ENCODE results near the gene TMEM229B. TPM values are rescaled to one million over a fixed set of nuclear protein-coding genes. Genes with fewer than 3 reads are reported as not detected.

Gene TMEM229B
- polyA plus RNA-seq, 1 of the 3 experiments (the other 2 are of a cell fraction), result 0.16 TPM

GRCh38 chr14:67502867-67503266, 14.3 kb upstream of the TMEM229B start:
- H4K20me1 ChIP-seq (ENCODE audit: insufficient read depth), result no peaks in the 10 kb centered on the region
- no peaks in the 10 kb centered on the region for H3K79me2 ChIP-seq (ENCODE audit: insufficient read depth)
- H3F3A ChIP-seq (replicated peaks; ENCODE audit: insufficient read depth), result no peaks in the 10 kb centered on the region
- H3K9ac ChIP-seq, result no peak overlapping the region
- no peaks in the 10 kb centered on the region for H3K9me3 ChIP-seq
- WGBS (ENCODE audit: low lambda C conversion rate), result 65% methylated on average over 6 of the region's 6 CpGs
- no peak overlapping the region for H3K4me2 ChIP-seq
- no peak overlapping the region for H2AFZ ChIP-seq (ENCODE audit: low read depth)
- H3K27me3 ChIP-seq (ENCODE audit: insufficient read depth), result no peaks in the 10 kb centered on the region
- CTCF ChIA-PET, result interaction anchor here (0.7 to 1.0 kb wide), 2 partner anchors 30 to 55 kb away, joined by 3 read pairs; partner anchors contain the start of gene PLEKHH1
- no peaks in the 10 kb centered on the region for H3K9me2 ChIP-seq
- H3K4me1 ChIP-seq (ENCODE audit: control insufficient read depth in 1 of 2, insufficient read depth in 2 of 2, low read depth in 1 of 2, low read length in 1 of 2), result no peaks in the 10 kb centered on the region; a peak in 1 of 4 replicates
- POLR2A ChIA-PET, result no interaction called here
- no peaks in the 10 kb centered on the region for H3K36me3 ChIP-seq (replicated peaks in 1 of 2; ENCODE audit: control insufficient read depth in 1 of 2, insufficient read depth in 2 of 2, low read length in 1 of 2)
- no peak for DNase-seq
- no peak overlapping the region for H3K4me3 ChIP-seq (ENCODE audit: low read depth in 2 of 2, low read length in 1 of 2)
- no peak for TF ChIP-seq RXRA (IDR thresholded peaks at IDR 0.05; ENCODE audit: borderline replicate concordance, low read depth)
- TF ChIP-seq, protein P1, sequence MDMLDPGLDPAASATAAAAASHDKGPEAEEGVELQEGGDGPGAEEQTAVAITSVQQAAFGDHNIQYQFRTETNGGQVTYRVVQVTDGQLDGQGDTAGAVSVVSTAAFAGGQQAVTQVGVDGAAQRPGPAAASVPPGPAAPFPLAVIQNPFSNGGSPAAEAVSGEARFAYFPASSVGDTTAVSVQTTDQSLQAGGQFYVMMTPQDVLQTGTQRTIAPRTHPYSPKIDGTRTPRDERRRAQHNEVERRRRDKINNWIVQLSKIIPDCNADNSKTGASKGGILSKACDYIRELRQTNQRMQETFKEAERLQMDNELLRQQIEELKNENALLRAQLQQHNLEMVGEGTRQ (IDR thresholded peaks at IDR 0.05; ENCODE audit: borderline replicate concordance, low read depth, low read length), result no peak
- no peak for TF ChIP-seq JUND (IDR thresholded peaks at IDR 0.05)
- TF ChIP-seq MEF2A (IDR thresholded peaks at IDR 0.05; ENCODE audit: borderline replicate concordance, low read depth), result no peak
- no peak for TF ChIP-seq CTCF (IDR thresholded peaks at IDR 0.05)
- TF ChIP-seq FOXM1 (IDR thresholded peaks at IDR 0.05; ENCODE audit: low read depth), result no peak
- TF ChIP-seq TCF12 (IDR thresholded peaks at IDR 0.05), result no peak
- no peak for TF ChIP-seq MAX (IDR thresholded peaks at IDR 0.05; ENCODE audit: low read depth)
- TF ChIP-seq, protein P2, sequence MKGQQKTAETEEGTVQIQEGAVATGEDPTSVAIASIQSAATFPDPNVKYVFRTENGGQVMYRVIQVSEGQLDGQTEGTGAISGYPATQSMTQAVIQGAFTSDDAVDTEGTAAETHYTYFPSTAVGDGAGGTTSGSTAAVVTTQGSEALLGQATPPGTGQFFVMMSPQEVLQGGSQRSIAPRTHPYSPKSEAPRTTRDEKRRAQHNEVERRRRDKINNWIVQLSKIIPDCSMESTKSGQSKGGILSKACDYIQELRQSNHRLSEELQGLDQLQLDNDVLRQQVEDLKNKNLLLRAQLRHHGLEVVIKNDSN (IDR thresholded peaks at IDR 0.05; ENCODE audit: borderline replicate concordance, low read depth), result no peak
- TF ChIP-seq YY1 (IDR thresholded peaks at IDR 0.05; ENCODE audit: low read depth), result no peak
- no peak for TF ChIP-seq SIN3A (IDR thresholded peaks at IDR 0.05; ENCODE audit: borderline replicate concordance, low read depth, low read length)
- no peak for TF ChIP-seq POLR2AphosphoS5 (IDR thresholded peaks at IDR 0.05; ENCODE audit: low read depth, low read length)
- no peak for TF ChIP-seq MXI1 (IDR thresholded peaks at IDR 0.05; ENCODE audit: low read depth, low read length)
- TF ChIP-seq, protein P3, sequence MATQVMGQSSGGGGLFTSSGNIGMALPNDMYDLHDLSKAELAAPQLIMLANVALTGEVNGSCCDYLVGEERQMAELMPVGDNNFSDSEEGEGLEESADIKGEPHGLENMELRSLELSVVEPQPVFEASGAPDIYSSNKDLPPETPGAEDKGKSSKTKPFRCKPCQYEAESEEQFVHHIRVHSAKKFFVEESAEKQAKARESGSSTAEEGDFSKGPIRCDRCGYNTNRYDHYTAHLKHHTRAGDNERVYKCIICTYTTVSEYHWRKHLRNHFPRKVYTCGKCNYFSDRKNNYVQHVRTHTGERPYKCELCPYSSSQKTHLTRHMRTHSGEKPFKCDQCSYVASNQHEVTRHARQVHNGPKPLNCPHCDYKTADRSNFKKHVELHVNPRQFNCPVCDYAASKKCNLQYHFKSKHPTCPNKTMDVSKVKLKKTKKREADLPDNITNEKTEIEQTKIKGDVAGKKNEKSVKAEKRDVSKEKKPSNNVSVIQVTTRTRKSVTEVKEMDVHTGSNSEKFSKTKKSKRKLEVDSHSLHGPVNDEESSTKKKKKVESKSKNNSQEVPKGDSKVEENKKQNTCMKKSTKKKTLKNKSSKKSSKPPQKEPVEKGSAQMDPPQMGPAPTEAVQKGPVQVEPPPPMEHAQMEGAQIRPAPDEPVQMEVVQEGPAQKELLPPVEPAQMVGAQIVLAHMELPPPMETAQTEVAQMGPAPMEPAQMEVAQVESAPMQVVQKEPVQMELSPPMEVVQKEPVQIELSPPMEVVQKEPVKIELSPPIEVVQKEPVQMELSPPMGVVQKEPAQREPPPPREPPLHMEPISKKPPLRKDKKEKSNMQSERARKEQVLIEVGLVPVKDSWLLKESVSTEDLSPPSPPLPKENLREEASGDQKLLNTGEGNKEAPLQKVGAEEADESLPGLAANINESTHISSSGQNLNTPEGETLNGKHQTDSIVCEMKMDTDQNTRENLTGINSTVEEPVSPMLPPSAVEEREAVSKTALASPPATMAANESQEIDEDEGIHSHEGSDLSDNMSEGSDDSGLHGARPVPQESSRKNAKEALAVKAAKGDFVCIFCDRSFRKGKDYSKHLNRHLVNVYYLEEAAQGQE (IDR thresholded peaks at IDR 0.05; ENCODE audit: low read depth, low read length), result no peak
- TF ChIP-seq NRF1 (IDR thresholded peaks at IDR 0.05; ENCODE audit: low read depth, low read length), result no peak
- no peak for TF ChIP-seq ELF1 (IDR thresholded peaks at IDR 0.05)
- no peak overlapping the region for H3K27ac ChIP-seq (ENCODE audit: low read depth in 2 of 2, low read length in 1 of 2)

All from SK-N-SH (cell line).